ENCODE data around the gene CELSR3.

The CELSR3 gene

DNA sequence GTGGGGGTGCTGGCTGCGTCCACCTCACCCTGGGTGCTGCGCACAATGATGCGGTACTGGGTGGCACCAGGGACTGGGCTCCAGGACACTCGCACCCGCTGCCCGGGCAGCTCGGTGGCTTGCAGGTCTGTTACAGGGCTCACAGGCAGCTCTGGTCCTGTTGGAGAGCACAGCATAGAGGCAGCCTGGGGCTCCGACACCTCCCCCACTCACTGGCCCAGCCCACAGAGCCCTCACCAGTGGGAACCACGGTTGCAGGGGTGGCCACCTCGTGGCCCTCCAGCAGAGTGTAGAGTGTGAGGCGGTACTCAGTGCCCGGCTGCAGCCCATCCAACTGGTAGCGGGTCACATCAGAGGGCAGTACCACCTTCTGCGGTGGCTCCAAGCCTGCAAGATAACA is 71.2 kb downstream of the CELSR3 start:
- no peak overlapping the region for H3K27ac ChIP-seq

DNA sequence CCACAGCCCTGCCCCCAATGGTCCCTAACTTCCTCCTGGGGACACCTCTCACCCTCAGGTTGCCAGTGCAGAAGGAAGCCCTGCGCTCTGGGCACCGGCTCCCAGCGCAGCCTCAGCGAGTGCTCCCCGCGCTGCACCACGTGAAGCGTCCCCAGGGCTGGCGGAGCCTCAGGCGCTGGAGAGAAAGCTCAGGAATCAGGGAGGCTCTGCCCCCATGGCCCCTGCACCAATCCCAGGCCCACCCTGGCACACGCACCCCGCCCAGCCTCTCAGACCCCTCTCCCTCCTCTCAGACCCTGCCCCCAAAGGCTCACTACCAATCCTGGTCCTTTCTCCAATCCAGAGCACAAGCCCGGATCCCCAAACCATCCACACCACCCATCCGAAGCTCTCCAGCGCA is 74.5 kb downstream of the CELSR3 start:
- H3K27ac ChIP-seq = no peak overlapping the region
- no peak for TF ChIP-seq CTCF (conservative IDR thresholded peaks at IDR 0.05)

More for the DNA sequence above, 71.2 kb downstream of the CELSR3 start:
- no peak for TF ChIP-seq CTCF (conservative IDR thresholded peaks at IDR 0.05)

DNA sequence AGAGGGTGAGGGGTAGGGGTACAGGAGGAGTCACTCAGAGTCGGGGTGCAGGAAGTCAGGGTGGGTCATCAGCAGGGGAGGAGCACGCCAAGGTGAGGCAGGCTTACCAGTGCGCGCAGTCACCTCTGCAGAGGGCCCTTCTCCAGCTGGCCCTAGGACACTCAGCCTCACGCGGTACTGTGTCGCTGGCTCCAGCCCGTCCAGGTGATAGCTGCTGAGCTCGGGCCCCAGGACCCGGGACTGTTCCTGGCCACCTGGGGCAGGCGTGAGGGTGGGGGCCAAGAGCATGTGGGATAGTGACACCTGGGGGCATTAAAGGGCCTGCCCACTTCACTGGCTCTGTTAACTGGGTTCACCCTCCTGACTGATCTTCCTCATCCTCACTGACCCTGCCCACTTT is 75.0 kb downstream of the CELSR3 start:
- H3K27ac ChIP-seq = no peak overlapping the region
- no peak for TF ChIP-seq CTCF (conservative IDR thresholded peaks at IDR 0.05)
